GM12865 (cell line): ENCODE measurements around the gene CCSER1.
"Not testable (repeated sequence)": the region's sequence is repeated elsewhere in the genome, so short reads cannot be mapped to it uniquely, and the experiment has no call there.

Experiments
- DNase-seq: peaks from one replicate; pipeline ENCODE4 v3.0.0; 2010; ENCODE audit warnings: low read depth
- H3K4me3 ChIP-seq: 2 replicates; pipeline ENCODE4 v1.5.1; 2011; ENCODE audit warnings: mild to moderate bottlenecking, low read depth, low read length, control low read depth
- CTCF ChIP-seq: IDR thresholded peaks from 2 replicates; pipeline ENCODE4 v1.5.1; 2011; ENCODE audit warnings: low read length, control low read depth, low read depth, inconsistent platforms; ENCODE audit not compliant: insufficient read depth; ENCODE audit errors: missing control alignments

The CCSER1 gene

GRCh38 chr4:90816754-90817153 lies 689.6 kb downstream of the CCSER1 start:
- TF ChIP-seq CTCF = no peak
- no peak for DNase-seq
- no peak overlapping the region for H3K4me3 ChIP-seq

- no peak overlapping the region for H3K4me3 ChIP-seq
- DNase-seq = no peak
- TF ChIP-seq CTCF = no peak
Measured at GRCh38 chr4:90824266-90825150, 697.3 kb downstream of the CCSER1 start.

GRCh38 chr4:90825849-90826248 lies 698.7 kb downstream of the CCSER1 start:
- H3K4me3 ChIP-seq = no peak overlapping the region
- no peak for DNase-seq
- TF ChIP-seq CTCF = no peak

GRCh38 chr4:90833706-90834105 lies 706.5 kb downstream of the CCSER1 start:
- no peak overlapping the region for H3K4me3 ChIP-seq
- TF ChIP-seq CTCF = no peak
- no peak for DNase-seq

GRCh38 chr4:90837241-90837640 lies 710.0 kb downstream of the CCSER1 start:
- no peak overlapping the region for H3K4me3 ChIP-seq
- no peak for DNase-seq
- TF ChIP-seq CTCF = no peak

- not testable (repeated sequence) for H3K4me3 ChIP-seq, DNase-seq
Measured at GRCh38 chr4:90838859-90839258, 711.7 kb downstream of the CCSER1 start.

- no peak overlapping the region for H3K4me3 ChIP-seq
- no peak for DNase-seq
- TF ChIP-seq CTCF = no peak
Measured at GRCh38 chr4:90840291-90840690, 713.1 kb downstream of the CCSER1 start.
